CD4-positive, alpha-beta T cell (primary cell): ENCODE data around the gene RNF157. TPM values are rescaled to one million over a fixed set of nuclear protein-coding genes. Genes with fewer than 3 reads are reported as not detected.

Experiments
- ATAC-seq: fragments of 200-7000 bp; cut with Tn5 transposase; one replicate; pipeline ENCODE4 v1.10.0; 2022; ENCODE audit warnings: mild to moderate bottlenecking; ENCODE audit not compliant: poor library complexity
- CTCF ChIA-PET: fragments of 350-600 bp; sonication (Branson Sonifier 250); formaldehyde crosslinking; loops from one replicate; lab custom pipeline; 2021; ENCODE audit warnings: antibody characterized with exemption, inconsistent platforms; lab: Charles Lee
- POLR2A ChIA-PET: fragments of 350-600 bp; sonication (Branson Sonifier 250); formaldehyde crosslinking; loops from one replicate; lab custom pipeline; 2021; ENCODE audit warnings: antibody characterized with exemption, inconsistent platforms; lab: Charles Lee
- DNase-seq, 14 experiments: peaks; one replicate each; pipeline ENCODE4 v3.0.0-alpha.2; 2013 to 2020; ENCODE audit warnings: mixed read lengths in 2 of 14
- H3K27ac ChIP-seq, 2 donors: one replicate each; pipeline versions ENCODE4 v1.5.1 to v1.7.0; 2013; ENCODE audit warnings: low read length in 2 of 2, low read depth in 1 of 2, mild to moderate bottlenecking in 1 of 2
- H3K27me3 ChIP-seq, 2 experiments: 1 replicate in 1 of 2; 2 replicates in 1 of 2; pipeline versions ENCODE4 v1.6.1 to v1.7.0; 2013; ENCODE audit warnings: low read length in 2 of 2, control low read depth in 1 of 2, mild to moderate bottlenecking in 1 of 2, moderate library complexity in 1 of 2; ENCODE audit not compliant: insufficient read depth in 2 of 2, control insufficient read depth in 1 of 2
- H3K36me3 ChIP-seq: one replicate; pipeline ENCODE4 v1.6.1; 2013; ENCODE audit warnings: low read length, control low read depth; ENCODE audit not compliant: insufficient read depth
- H3K4me1 ChIP-seq: one replicate; pipeline ENCODE4 v1.6.1; 2013; ENCODE audit warnings: low read length, control low read depth; ENCODE audit not compliant: insufficient read depth
- H3K4me3 ChIP-seq: one replicate; pipeline ENCODE4 v1.5.1; 2013; ENCODE audit warnings: mild to moderate bottlenecking, low read length, moderate library complexity
- H3K9me3 ChIP-seq, 2 experiments: 1 replicate in 1 of 2; 2 replicates in 1 of 2; pipeline versions ENCODE4 v1.6.1 to v1.7.0; 2013; ENCODE audit warnings: low read length in 2 of 2, mild to moderate bottlenecking in 2 of 2, control low read depth in 1 of 2, moderate library complexity in 1 of 2; ENCODE audit not compliant: control insufficient read depth in 1 of 2, insufficient read depth in 1 of 2
- H3K27ac Mint-ChIP-seq: one replicate; pipeline ENCODE4 v1.8.0; 2020; ENCODE audit warnings: mixed read lengths
- H3K27me3 Mint-ChIP-seq: one replicate; pipeline ENCODE4 v1.8.0; 2021; ENCODE audit warnings: mixed read lengths
- H3K36me3 Mint-ChIP-seq: one replicate; pipeline ENCODE4 v1.8.0; 2021; ENCODE audit warnings: low read depth, mixed read lengths
- H3K4me1 Mint-ChIP-seq: one replicate; pipeline ENCODE4 v1.8.0; 2021; ENCODE audit warnings: low read depth, mixed read lengths
- H3K4me3 Mint-ChIP-seq: one replicate; pipeline ENCODE4 v1.8.0; 2020; ENCODE audit warnings: mild to moderate bottlenecking, mixed read lengths
- H3K9me3 Mint-ChIP-seq: one replicate; pipeline ENCODE4 v1.8.0; 2020; ENCODE audit warnings: mixed read lengths
- intact Hi-C, 2 experiments: fragments of 100-400 bp; cut with DNase I in 1 of 2; cut with micrococcal nuclease in 1 of 2; formaldehyde crosslinking; loops; one replicate each; pipeline versions ENCODE4 v1.15.1 to v1.9.0; 2023 to 2025; cut with DNase I, micrococcal nuclease
- total RNA-seq, 174 experiments: library from RNA in 2 of 174; stranded (reverse) in 2 of 174; gene quantifications; one replicate each; pipeline ENCODE4 v1.2.3 and lab custom pipeline; 2021 to 2026
- TF ChIP-seq, protein P1 (sequence below): fragments of 200-600 bp; IDR thresholded peaks from one replicate; pipeline ENCODE4 v1.8.0; 2022; ENCODE audit warnings: antibody characterized with exemption, mild to moderate bottlenecking

Gene RNF157
- total RNA-seq, 2 experiments from 2014 or later: 18.5 to 21.1 TPM

DNA sequence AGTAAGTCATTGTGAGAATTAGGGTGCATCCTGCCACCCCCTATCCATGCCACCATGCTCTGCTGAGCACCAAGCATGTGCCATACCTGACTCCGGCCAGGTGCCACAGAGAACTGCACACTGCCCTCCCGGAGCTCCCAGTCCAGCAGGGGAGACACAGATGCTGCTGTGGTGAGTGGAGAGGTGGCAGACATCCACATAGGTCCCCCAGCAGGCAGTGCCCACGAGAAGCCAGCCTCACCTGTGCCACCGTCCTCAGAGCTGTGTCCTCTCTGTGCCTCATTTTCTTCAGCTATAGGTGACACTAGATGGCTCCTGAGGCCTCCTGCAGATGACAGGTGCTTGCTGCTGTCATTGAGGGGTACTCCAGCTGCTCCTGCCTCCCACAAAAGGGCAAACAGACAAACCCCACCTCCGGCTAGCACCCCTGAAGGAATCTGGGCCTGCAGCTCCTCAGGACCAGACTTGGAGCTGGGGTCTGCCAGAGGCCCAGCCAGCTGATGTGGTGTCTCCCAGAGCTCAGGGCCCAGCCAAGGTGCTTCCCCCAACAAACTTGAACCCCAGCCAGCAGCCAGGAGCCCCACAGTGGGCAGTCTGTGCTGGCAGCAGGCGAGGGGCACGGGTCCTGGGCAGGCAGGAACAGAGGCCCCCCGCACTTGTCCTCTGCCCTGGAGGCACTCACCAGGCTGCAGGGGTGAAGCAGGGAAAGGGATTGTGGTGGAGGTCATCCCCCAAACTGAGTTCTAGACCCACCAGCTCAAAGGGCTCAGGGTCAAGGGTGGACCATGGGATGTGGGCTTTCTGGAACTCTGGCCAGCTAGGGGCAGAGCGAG, 116.3 kb downstream of the RNF157 start:
- H3K36me3 ChIP-seq: no peaks in the 10 kb centered on the region
- TF ChIP-seq, protein P1, sequence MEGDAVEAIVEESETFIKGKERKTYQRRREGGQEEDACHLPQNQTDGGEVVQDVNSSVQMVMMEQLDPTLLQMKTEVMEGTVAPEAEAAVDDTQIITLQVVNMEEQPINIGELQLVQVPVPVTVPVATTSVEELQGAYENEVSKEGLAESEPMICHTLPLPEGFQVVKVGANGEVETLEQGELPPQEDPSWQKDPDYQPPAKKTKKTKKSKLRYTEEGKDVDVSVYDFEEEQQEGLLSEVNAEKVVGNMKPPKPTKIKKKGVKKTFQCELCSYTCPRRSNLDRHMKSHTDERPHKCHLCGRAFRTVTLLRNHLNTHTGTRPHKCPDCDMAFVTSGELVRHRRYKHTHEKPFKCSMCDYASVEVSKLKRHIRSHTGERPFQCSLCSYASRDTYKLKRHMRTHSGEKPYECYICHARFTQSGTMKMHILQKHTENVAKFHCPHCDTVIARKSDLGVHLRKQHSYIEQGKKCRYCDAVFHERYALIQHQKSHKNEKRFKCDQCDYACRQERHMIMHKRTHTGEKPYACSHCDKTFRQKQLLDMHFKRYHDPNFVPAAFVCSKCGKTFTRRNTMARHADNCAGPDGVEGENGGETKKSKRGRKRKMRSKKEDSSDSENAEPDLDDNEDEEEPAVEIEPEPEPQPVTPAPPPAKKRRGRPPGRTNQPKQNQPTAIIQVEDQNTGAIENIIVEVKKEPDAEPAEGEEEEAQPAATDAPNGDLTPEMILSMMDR: no peak
- peak overlapping the region; percentile 51 for H3K4me3 Mint-ChIP-seq

DNA sequence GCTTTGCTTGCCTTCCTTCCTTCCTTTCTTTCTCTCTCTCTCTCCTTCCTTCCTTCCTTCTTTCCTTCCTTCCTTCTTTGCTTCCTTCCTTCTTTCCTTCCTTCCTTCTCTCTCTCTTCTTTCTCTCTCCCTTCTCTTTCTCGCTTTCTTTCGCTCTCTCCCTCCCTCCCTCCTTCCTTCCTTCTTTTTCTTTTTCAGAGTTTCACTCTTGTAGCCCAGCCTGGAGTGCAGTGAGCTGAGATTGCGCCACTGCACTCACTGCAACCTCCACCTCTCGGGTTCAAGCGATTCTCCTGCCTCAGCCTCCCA, 117.1 kb downstream of the RNF157 start:
- H3K36me3 Mint-ChIP-seq: no peaks in the 10 kb centered on the region
- peaks cover 35% of the 10 kb centered on the region for H3K4me1 ChIP-seq
- ChIA-PET POLR2A (interaction anchor here (0.9 to 4.5 kb wide), 4 partner anchors 58 to 148 kb away, joined by 3 to 43 read pairs (median 6); no protein-coding TSS in a partner anchor), CTCF (interaction anchor here (3.7 to 9.6 kb wide), 2 partner anchors 58 to 157 kb away, joined by 68 to 130 read pairs; no protein-coding TSS in a partner anchor)
- ATAC-seq: no peak
- TF ChIP-seq, protein P1: no peak
- peaks cover 21% of the 10 kb centered on the region for H3K4me1 Mint-ChIP-seq
- no peaks in the 10 kb centered on the region for H3K9me3 Mint-ChIP-seq
- no peaks in the 10 kb centered on the region for H3K27me3 Mint-ChIP-seq
- peak overlapping the region; percentile 9 for H3K27ac Mint-ChIP-seq
- no peaks in the 10 kb centered on the region for H3K36me3 ChIP-seq
- H3K27ac ChIP-seq: no peak overlapping the region
- DNase-seq: no peak
- peak overlapping the region; percentile 9 for H3K4me3 Mint-ChIP-seq
- H3K9me3 ChIP-seq: no peaks in the 10 kb centered on the region
- H3K4me3 ChIP-seq: no peak overlapping the region
- H3K27me3 ChIP-seq: no peaks in the 10 kb centered on the region
- intact Hi-C loops: loop anchor here (5.0 kb wide), 2 partner anchors 174 to 274 kb away; no protein-coding TSS in a partner anchor

More for the DNA sequence above, 116.3 kb downstream of the RNF157 start:
- Mint-ChIP-seq H3K9me3 (no peaks in the 10 kb centered on the region), H3K36me3 (no peaks in the 10 kb centered on the region), H3K27ac (peak overlapping the region; percentile 9), H3K27me3 (no peaks in the 10 kb centered on the region), H3K4me1 (peaks cover 21% of the 10 kb centered on the region)
- ChIA-PET CTCF (interaction anchor here (3.7 to 9.6 kb wide), 2 partner anchors 57 to 156 kb away, joined by 68 to 130 read pairs; no protein-coding TSS in a partner anchor), POLR2A (interaction anchor here (1.2 to 4.5 kb wide), 4 partner anchors 57 to 157 kb away, joined by 3 to 43 read pairs (median 6); no protein-coding TSS in a partner anchor)
- intact Hi-C loops: loop anchor here (5.0 kb wide), 2 partner anchors 173 to 273 kb away; no protein-coding TSS in a partner anchor
- no peak overlapping the region for H3K4me3 ChIP-seq
- DNase-seq (peak in 2 of 14 experiments; percentile 25 to 39), ATAC-seq (no peak)
- no peaks in the 10 kb centered on the region for H3K27me3 ChIP-seq
- no peak overlapping the region for H3K27ac ChIP-seq
- H3K9me3 ChIP-seq: no peaks in the 10 kb centered on the region
- H3K4me1 ChIP-seq: peaks cover 35% of the 10 kb centered on the region

DNA sequence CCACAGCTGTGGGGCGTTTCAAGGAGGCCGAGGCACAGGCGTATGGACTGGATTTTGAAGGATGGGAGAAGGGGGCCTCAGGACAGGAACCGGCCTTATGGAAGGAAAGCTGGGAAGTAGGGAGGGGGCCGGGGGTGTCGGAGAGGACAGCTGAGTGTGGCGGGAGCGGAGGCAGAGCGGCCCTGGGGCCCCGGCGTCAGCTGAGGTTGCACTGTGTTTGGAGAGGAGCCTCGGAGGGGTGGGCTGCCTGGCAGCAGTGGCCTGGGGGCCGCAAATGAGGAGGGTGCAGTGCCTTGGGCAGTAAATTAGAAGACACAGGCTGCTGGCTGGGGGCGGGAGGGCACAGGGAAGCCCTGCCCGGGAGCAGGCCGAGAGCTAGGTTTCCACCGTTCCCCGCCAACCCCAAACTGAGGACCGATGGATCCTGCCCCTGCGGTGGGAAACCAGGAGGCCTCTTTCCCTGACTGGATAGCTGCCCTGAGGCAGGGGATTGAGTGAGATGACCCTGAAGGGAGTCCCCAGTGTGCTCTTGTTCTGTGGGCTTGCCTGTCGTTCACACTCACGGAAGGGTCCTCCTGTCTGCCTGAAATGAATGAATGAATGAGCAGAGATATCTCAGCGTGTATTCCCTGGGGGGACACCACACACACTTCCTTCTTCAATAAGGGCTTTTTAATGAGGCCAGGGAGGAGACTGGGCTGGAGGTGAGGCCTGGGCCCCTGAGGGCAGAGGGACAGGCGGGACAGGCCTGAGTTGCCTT, 117.7 kb downstream of the RNF157 start:
- H3K9me3 Mint-ChIP-seq: no peaks in the 10 kb centered on the region
- H3K27ac ChIP-seq: no peak overlapping the region
- intact Hi-C loops: loop anchor here (5.0 kb wide), 2 partner anchors 175 to 275 kb away; no protein-coding TSS in a partner anchor
- no peaks in the 10 kb centered on the region for H3K9me3 ChIP-seq
- H3K27me3 Mint-ChIP-seq: no peaks in the 10 kb centered on the region
- H3K4me3 Mint-ChIP-seq: peak overlapping the region; percentile 9
- H3K27ac Mint-ChIP-seq: peak overlapping the region; percentile 42
- H3K36me3 ChIP-seq: no peaks in the 10 kb centered on the region
- TF ChIP-seq, protein P1: no peak
- ChIA-PET POLR2A (interaction anchor here (0.9 to 4.5 kb wide), 3 partner anchors 58 to 142 kb away, joined by 3 to 43 read pairs (median 5); no protein-coding TSS in a partner anchor), CTCF (interaction anchor here (1.1 to 9.6 kb wide), 4 partner anchors 33 to 157 kb away, joined by 3 to 130 read pairs (median 37); no protein-coding TSS in a partner anchor)
- peaks cover 35% of the 10 kb centered on the region for H3K4me1 ChIP-seq
- peaks cover 21% of the 10 kb centered on the region for H3K4me1 Mint-ChIP-seq
- H3K27me3 ChIP-seq: no peaks in the 10 kb centered on the region
- no peak overlapping the region for H3K4me3 ChIP-seq
- ATAC-seq (no peak), DNase-seq (peak in 1 of 14 experiments; percentile 32)
- no peaks in the 10 kb centered on the region for H3K36me3 Mint-ChIP-seq
